Neural cell (in vitro differentiated cells): ENCODE data around the gene CDC73. TPM values are rescaled to one million over a fixed set of nuclear protein-coding genes. Genes with fewer than 3 reads are reported as not detected.
A peak's percentile ranks its signal among the peaks of the same experiment; 100 is the strongest.

Experiments
- H2AFZ ChIP-seq: fragments of 200-600, 300-800 bp; sonication (generic), shearing (Covaris generic); 2 replicates; pipeline ENCODE4 v1.6.0; 2014; ENCODE audit warnings: low read depth, mild to moderate bottlenecking, antibody characterized with exemption, low read length, moderate library complexity
- H3F3A ChIP-seq: fragments of 200-600 bp; shearing (Covaris generic); 2 replicates; pipeline ENCODE4 v1.6.1; 2016; ENCODE audit warnings: mild to moderate bottlenecking, moderate library complexity, mixed read lengths, antibody characterized with exemption, low read length; ENCODE audit not compliant: insufficient read depth, poor library complexity, severe bottlenecking
- H3K27ac ChIP-seq: fragments of 200-600, 300-800 bp; sonication (generic), shearing (Covaris generic); 2 replicates; pipeline ENCODE4 v1.5.1; 2014; ENCODE audit warnings: mild to moderate bottlenecking, low read length, moderate library complexity
- H3K27me3 ChIP-seq: fragments of 300-800, 200-600 bp; sonication (generic), shearing (Covaris generic); 2 replicates; pipeline ENCODE4 v1.6.0; 2014; ENCODE audit warnings: mild to moderate bottlenecking, low read depth, low read length, moderate library complexity; ENCODE audit not compliant: insufficient read depth
- H3K36me3 ChIP-seq: fragments of 300-800, 200-600 bp; sonication (generic), shearing (Covaris generic); 2 replicates; pipeline ENCODE4 v1.5.1; 2014; ENCODE audit warnings: mild to moderate bottlenecking, antibody characterized with exemption, low read length, moderate library complexity; ENCODE audit not compliant: insufficient read depth
- H3K4me2 ChIP-seq: fragments of 300-800, 200-600 bp; sonication (generic), shearing (Covaris generic); 2 replicates; pipeline ENCODE4 v1.6.0; 2014; ENCODE audit warnings: mild to moderate bottlenecking, low read length
- H3K4me3 ChIP-seq: fragments of 300-800, 200-600 bp; sonication (generic), shearing (Covaris generic); 2 replicates; pipeline ENCODE4 v1.5.1; 2014; ENCODE audit warnings: mild to moderate bottlenecking, low read length, moderate library complexity
- H3K79me2 ChIP-seq: fragments of 200-600 bp; shearing (Covaris generic); replicated peaks from 2 replicates; pipeline ENCODE4 v1.6.0; 2014; ENCODE audit warnings: mild to moderate bottlenecking, low read length, moderate library complexity; ENCODE audit not compliant: insufficient read depth
- H3K9ac ChIP-seq: fragments of 300-800, 200-600 bp; sonication (generic), shearing (Covaris generic); 2 replicates; pipeline ENCODE4 v1.6.1; 2016; ENCODE audit warnings: mild to moderate bottlenecking, low read length, mixed read lengths
- H3K9me2 ChIP-seq: fragments of 200-600 bp; shearing (Covaris generic); 2 replicates; pipeline ENCODE4 v1.6.1; 2016; ENCODE audit warnings: mild to moderate bottlenecking, low read length, mixed read lengths; ENCODE audit not compliant: insufficient read depth
- H3K9me3 ChIP-seq: fragments of 200-600, 300-800 bp; sonication (generic), shearing (Covaris generic); 2 replicates; pipeline ENCODE4 v1.6.1; 2016; ENCODE audit warnings: mild to moderate bottlenecking, mixed run types, low read length, moderate library complexity, mixed read lengths
- H4K20me1 ChIP-seq: fragments of 200-600 bp; shearing (Covaris generic); 2 replicates; pipeline ENCODE4 v1.6.1; 2016; ENCODE audit warnings: mild to moderate bottlenecking, mixed run types; ENCODE audit not compliant: insufficient read depth
- EP300 ChIP-seq: fragments of 450-650 bp; conservative IDR thresholded peaks from 2 replicates; pipeline ENCODE4 v1.6.1; 2014; ENCODE audit warnings: antibody characterized with exemption, mild to moderate bottlenecking, moderate library complexity; ENCODE audit not compliant: poor library complexity, severe bottlenecking
- EZH2 ChIP-seq: fragments of 200-600, 300-800 bp; shearing (Covaris generic), sonication (generic); IDR thresholded peaks from 2 replicates; pipeline ENCODE4 v1.6.1; 2014; ENCODE audit warnings: antibody characterized with exemption, low read length, borderline replicate concordance, mild to moderate bottlenecking; ENCODE audit not compliant: insufficient read depth, poor library complexity, severe bottlenecking
- MXI1 ChIP-seq: fragments of 450-650 bp; conservative IDR thresholded peaks from 2 replicates; pipeline ENCODE4 v1.6.1; 2014; ENCODE audit warnings: antibody characterized with exemption, mild to moderate bottlenecking; ENCODE audit not compliant: poor library complexity, severe bottlenecking
- POLR2AphosphoS5 ChIP-seq: IDR thresholded peaks from 2 replicates; pipeline ENCODE4 v1.6.1; 2012
- RAD21 ChIP-seq: fragments of 450-650 bp; conservative IDR thresholded peaks from 2 replicates; pipeline ENCODE4 v1.6.1; 2014; ENCODE audit warnings: antibody characterized with exemption, mild to moderate bottlenecking, moderate library complexity
- SMC3 ChIP-seq: fragments of 450-650 bp; conservative IDR thresholded peaks from 2 replicates; pipeline ENCODE4 v1.6.1; 2014; ENCODE audit warnings: antibody characterized with exemption, mild to moderate bottlenecking, moderate library complexity; ENCODE audit not compliant: poor library complexity
- TAF1 ChIP-seq: IDR thresholded peaks from 2 replicates; pipeline ENCODE4 v1.6.1; 2012; ENCODE audit warnings: low read depth
- polyA plus RNA-seq: library from polyadenylated mRNA; depleted of rRNA; stranded (reverse); fragments of >200 nt; gene quantifications from 2 replicates; pipeline ENCODE4 v1.2.3, GENCODE V29; 2014
- TF ChIP-seq, protein P1 (sequence below): IDR thresholded peaks from 2 replicates; pipeline ENCODE4 v1.6.1; 2012; ENCODE audit warnings: borderline replicate concordance
- TF ChIP-seq, protein P2 (sequence below): fragments of 450-650 bp; IDR thresholded peaks from 2 replicates; pipeline ENCODE4 v1.5.1; 2014; ENCODE audit warnings: antibody characterized with exemption, mild to moderate bottlenecking, moderate library complexity; ENCODE audit not compliant: poor library complexity, severe bottlenecking

The CDC73 gene
- polyA plus RNA-seq, 1 donor from 2014 or later, result 11.9 TPM

DNA sequence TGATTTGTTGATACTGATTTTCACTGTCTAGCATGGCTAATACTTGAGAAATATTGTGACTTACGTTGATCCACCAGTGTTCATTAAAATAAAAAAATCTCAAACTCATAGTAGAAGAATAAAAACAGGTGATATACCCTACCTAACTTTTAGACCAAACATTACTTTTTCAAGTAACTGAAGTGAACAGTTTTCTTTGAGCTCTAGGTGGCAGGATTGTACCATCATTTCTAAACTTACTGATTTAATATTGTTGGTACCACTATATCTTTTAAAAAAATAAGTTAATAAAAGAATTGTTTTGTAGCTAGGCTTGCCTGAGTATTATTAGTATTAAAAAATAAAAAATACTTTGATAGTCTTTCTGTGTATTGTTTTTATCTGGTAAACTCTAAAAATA lies 21.5 kb downstream of the CDC73 start:
- no peak for TF ChIP-seq TAF1
- peak; percentile 57 for TF ChIP-seq SMC3
- TF ChIP-seq, protein P1, sequence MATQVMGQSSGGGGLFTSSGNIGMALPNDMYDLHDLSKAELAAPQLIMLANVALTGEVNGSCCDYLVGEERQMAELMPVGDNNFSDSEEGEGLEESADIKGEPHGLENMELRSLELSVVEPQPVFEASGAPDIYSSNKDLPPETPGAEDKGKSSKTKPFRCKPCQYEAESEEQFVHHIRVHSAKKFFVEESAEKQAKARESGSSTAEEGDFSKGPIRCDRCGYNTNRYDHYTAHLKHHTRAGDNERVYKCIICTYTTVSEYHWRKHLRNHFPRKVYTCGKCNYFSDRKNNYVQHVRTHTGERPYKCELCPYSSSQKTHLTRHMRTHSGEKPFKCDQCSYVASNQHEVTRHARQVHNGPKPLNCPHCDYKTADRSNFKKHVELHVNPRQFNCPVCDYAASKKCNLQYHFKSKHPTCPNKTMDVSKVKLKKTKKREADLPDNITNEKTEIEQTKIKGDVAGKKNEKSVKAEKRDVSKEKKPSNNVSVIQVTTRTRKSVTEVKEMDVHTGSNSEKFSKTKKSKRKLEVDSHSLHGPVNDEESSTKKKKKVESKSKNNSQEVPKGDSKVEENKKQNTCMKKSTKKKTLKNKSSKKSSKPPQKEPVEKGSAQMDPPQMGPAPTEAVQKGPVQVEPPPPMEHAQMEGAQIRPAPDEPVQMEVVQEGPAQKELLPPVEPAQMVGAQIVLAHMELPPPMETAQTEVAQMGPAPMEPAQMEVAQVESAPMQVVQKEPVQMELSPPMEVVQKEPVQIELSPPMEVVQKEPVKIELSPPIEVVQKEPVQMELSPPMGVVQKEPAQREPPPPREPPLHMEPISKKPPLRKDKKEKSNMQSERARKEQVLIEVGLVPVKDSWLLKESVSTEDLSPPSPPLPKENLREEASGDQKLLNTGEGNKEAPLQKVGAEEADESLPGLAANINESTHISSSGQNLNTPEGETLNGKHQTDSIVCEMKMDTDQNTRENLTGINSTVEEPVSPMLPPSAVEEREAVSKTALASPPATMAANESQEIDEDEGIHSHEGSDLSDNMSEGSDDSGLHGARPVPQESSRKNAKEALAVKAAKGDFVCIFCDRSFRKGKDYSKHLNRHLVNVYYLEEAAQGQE, result no peak
- peak; percentile 67 for TF ChIP-seq RAD21
- TF ChIP-seq, protein P2, sequence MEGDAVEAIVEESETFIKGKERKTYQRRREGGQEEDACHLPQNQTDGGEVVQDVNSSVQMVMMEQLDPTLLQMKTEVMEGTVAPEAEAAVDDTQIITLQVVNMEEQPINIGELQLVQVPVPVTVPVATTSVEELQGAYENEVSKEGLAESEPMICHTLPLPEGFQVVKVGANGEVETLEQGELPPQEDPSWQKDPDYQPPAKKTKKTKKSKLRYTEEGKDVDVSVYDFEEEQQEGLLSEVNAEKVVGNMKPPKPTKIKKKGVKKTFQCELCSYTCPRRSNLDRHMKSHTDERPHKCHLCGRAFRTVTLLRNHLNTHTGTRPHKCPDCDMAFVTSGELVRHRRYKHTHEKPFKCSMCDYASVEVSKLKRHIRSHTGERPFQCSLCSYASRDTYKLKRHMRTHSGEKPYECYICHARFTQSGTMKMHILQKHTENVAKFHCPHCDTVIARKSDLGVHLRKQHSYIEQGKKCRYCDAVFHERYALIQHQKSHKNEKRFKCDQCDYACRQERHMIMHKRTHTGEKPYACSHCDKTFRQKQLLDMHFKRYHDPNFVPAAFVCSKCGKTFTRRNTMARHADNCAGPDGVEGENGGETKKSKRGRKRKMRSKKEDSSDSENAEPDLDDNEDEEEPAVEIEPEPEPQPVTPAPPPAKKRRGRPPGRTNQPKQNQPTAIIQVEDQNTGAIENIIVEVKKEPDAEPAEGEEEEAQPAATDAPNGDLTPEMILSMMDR, result peak; percentile 67
- no peak for TF ChIP-seq POLR2AphosphoS5
- no peak for TF ChIP-seq EP300
- no peak for TF ChIP-seq EZH2
- no peak for TF ChIP-seq MXI1
- peaks cover 10% of the 10 kb centered on the region for H3K36me3 ChIP-seq

GRCh38 chr1:193144361-193144938 lies 22.6 kb downstream of the CDC73 start:
- no peaks in the 10 kb centered on the region for H3K9me2 ChIP-seq
- peaks cover 6% of the 10 kb centered on the region for H3K36me3 ChIP-seq
- H3K27ac ChIP-seq, result no peak overlapping the region
- no peaks in the 10 kb centered on the region for H3K9me3 ChIP-seq
- no peak overlapping the region for H3K9ac ChIP-seq
- no peaks in the 10 kb centered on the region for H3K79me2 ChIP-seq
- H4K20me1 ChIP-seq, result no peaks in the 10 kb centered on the region
- H2AFZ ChIP-seq, result no peak overlapping the region
- H3K27me3 ChIP-seq, result no peaks in the 10 kb centered on the region
- no peak overlapping the region for H3K4me3 ChIP-seq
- H3F3A ChIP-seq, result no peaks in the 10 kb centered on the region
- no peak overlapping the region for H3K4me2 ChIP-seq
- no peak for TF ChIP-seq EP300
- TF ChIP-seq MXI1, result no peak
- TF ChIP-seq TAF1, result no peak
- TF ChIP-seq, protein P1, result no peak
- TF ChIP-seq POLR2AphosphoS5, result no peak
- no peak for TF ChIP-seq RAD21
- TF ChIP-seq SMC3, result no peak
- no peak for TF ChIP-seq EZH2
- TF ChIP-seq, protein P2, result no peak

More for the DNA sequence above, 21.5 kb downstream of the CDC73 start:
- Histone ChIP-seq H3K27ac (no peak overlapping the region), H4K20me1 (no peaks in the 10 kb centered on the region), H3K79me2 (no peaks in the 10 kb centered on the region), H3K9me2 (no peaks in the 10 kb centered on the region), H3K27me3 (no peaks in the 10 kb centered on the region), H3K9me3 (no peaks in the 10 kb centered on the region), H3F3A (no peaks in the 10 kb centered on the region), H2AFZ (no peak overlapping the region), H3K4me2 (no peak overlapping the region), H3K9ac (no peak overlapping the region), H3K4me3 (no peak overlapping the region)
